ENCODE results near the gene C16orf54.
"Not testable (repeated sequence)": the region's sequence is repeated elsewhere in the genome, so short reads cannot be mapped to it uniquely, and the experiment has no call there.

The C16orf54 gene

GRCh38 chr16:29769507-29769906, 23.7 kb upstream of the C16orf54 start:
- DNase-seq (ENCODE audit: low read depth, low spot score), result no peak

- DNase-seq (ENCODE audit: low read depth, low spot score), result no peak
These were observed 21.3 kb upstream of the C16orf54 start for GRCh38 chr16:29767062-29767461.

GRCh38 chr16:29766571-29766970, 20.8 kb upstream of the C16orf54 start:
- no peak for DNase-seq (ENCODE audit: low read depth, low spot score)

- no peak for DNase-seq (ENCODE audit: low read depth, low spot score)
These were observed 19.6 kb upstream of the C16orf54 start for GRCh38 chr16:29765167-29766032.

GRCh38 chr16:29763326-29763725, 17.5 kb upstream of the C16orf54 start:
- DNase-seq (ENCODE audit: low read depth, low spot score), result no peak

- DNase-seq (ENCODE audit: low read depth, low spot score), result no peak
These were observed 16.1 kb upstream of the C16orf54 start for GRCh38 chr16:29761882-29762281.

GRCh38 chr16:29761280-29761651, 15.5 kb upstream of the C16orf54 start:
- DNase-seq (ENCODE audit: low read depth, low spot score), result not testable (repeated sequence)

- DNase-seq (ENCODE audit: low read depth, low spot score), result no peak
These were observed 14.9 kb upstream of the C16orf54 start for GRCh38 chr16:29760567-29761279.

GRCh38 chr16:29757950-29758466, 12.2 kb upstream of the C16orf54 start:
- no peak for DNase-seq (ENCODE audit: low read depth, low spot score)

GRCh38 chr16:29757086-29757485, 11.3 kb upstream of the C16orf54 start:
- not testable (repeated sequence) for DNase-seq (ENCODE audit: low read depth, low spot score)

GRCh38 chr16:29756654-29757053, 10.9 kb upstream of the C16orf54 start:
- no peak for DNase-seq (ENCODE audit: low read depth, low spot score)

- DNase-seq (ENCODE audit: low read depth, low spot score), result no peak
These were observed 7.7 kb upstream of the C16orf54 start for GRCh38 chr16:29753516-29753915.

- not testable (repeated sequence) for DNase-seq (ENCODE audit: low read depth, low spot score)
These were observed 3.0 kb upstream of the C16orf54 start for GRCh38 chr16:29748760-29749149.

GRCh38 chr16:29747947-29748759, 2.4 kb upstream of the C16orf54 start:
- DNase-seq (ENCODE audit: low read depth, low spot score), result no peak

- not testable (repeated sequence) for DNase-seq (ENCODE audit: low read depth, low spot score)
These were observed 728 bp upstream of the C16orf54 start for GRCh38 chr16:29746518-29746917.

GRCh38 chr16:29745121-29745852, 503 bp downstream of the C16orf54 start:
- no peak for DNase-seq (ENCODE audit: low read depth, low spot score)

GRCh38 chr16:29744541-29745101, 1.2 kb downstream of the C16orf54 start:
- DNase-seq (ENCODE audit: low read depth, low spot score), result no peak

- no peak for DNase-seq (ENCODE audit: low read depth, low spot score)
These were observed 1.8 kb downstream of the C16orf54 start for GRCh38 chr16:29743827-29744531.

GRCh38 chr16:29743475-29743826, 2.3 kb downstream of the C16orf54 start:
- no peak for DNase-seq (ENCODE audit: low read depth, low spot score)

- DNase-seq (ENCODE audit: low read depth, low spot score), result no peak
These were observed 3.0 kb downstream of the C16orf54 start for GRCh38 chr16:29742683-29743275.
